HEK293T (cell line): ENCODE results near the gene MAML1.

ENCODE experiments used
- ARNT ChIP-seq: fragments of 450-650 bp; IDR thresholded peaks from 2 replicates; pipeline ENCODE4 v1.6.1; 2017; ENCODE audit warnings: mild to moderate bottlenecking
- BHLHE40 ChIP-seq: fragments of 450-650 bp; IDR thresholded peaks from 2 replicates; pipeline ENCODE4 v1.6.1; 2016; ENCODE audit warnings: mild to moderate bottlenecking, moderate library complexity, borderline replicate concordance
- FOXA1 ChIP-seq: fragments of 450-650 bp; IDR thresholded peaks from 2 replicates; pipeline ENCODE4 v1.6.1; 2016; ENCODE audit warnings: mild to moderate bottlenecking
- FOXK2 ChIP-seq: fragments of 450-650 bp; IDR thresholded peaks from 2 replicates; pipeline ENCODE4 v1.6.1; 2016; ENCODE audit warnings: mild to moderate bottlenecking
- SUZ12 ChIP-seq: fragments of 450-650 bp; IDR thresholded peaks from 2 replicates; pipeline ENCODE4 v1.6.1; 2016; ENCODE audit warnings: mild to moderate bottlenecking

DNA sequence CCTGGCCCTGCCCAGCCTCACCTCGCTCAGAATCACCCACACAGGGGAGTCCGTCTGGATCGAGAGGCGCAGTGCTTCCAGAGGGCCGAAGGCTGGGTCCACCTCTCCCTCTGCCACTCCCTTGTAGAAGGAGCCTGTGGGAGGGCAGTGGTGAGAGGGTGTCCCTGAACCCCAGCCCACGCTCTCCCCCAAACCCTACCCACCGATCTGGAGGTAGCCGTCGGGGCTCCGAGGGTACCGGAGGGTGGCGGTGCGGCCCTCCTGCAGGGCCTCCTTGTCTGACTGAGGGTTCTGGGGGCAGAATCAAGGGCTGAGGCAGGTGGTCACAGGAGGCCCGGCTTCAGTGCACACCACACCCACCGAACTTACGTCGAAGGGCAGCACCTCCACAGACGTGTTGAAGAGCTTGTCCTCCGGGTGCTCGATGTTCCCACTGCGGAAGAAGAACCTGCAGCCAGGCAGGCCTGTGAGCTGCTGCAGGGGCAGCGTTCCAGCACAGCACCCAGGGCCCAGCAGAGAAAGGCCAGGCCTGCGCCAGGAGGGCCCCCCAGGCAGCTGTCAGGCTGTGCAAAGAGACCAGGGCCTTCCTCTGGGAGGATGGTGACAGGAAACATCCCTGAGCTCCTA is 65.6 kb downstream of the MAML1 start:
- TF ChIP-seq FOXA1: no peak
- TF ChIP-seq SUZ12: no peak
- no peak for TF ChIP-seq FOXK2
- no peak for TF ChIP-seq ARNT
- no peak for TF ChIP-seq BHLHE40
